ENCODE data around the gene OR4F16. TPM values are rescaled to one million over a fixed set of nuclear protein-coding genes. Genes with fewer than 3 reads are reported as not detected.
"Not testable (repeated sequence)": the region's sequence is repeated elsewhere in the genome, so short reads cannot be mapped to it uniquely, and the experiment has no call there.

The OR4F16 gene
- total RNA-seq (2021; ENCODE audit: unreplicated experiment): not detected
- polyA plus RNA-seq (2012): not detected in 2 replicates
- not detected for Bru-seq, nascent RNA
- not detected for BruChase-seq, experiment 1, labeled RNA remaining after a 6-hour chase
- BruChase-seq, experiment 2, labeled RNA remaining after a 2-hour chase: not detected
- long read RNA-seq: 0 reads

GRCh38 chr1:686554-686953 lies at the start of gene OR4F16:
TSS of gene OR4F16 (minus strand) at chr1:686654. CDS start at chr1:686654, 0 bp downstream.
- H3K4me3 ChIP-seq (replicated peaks in 1 of 2; ENCODE audit: low read depth in 1 of 2, low read length in 2 of 2); H3K9me3 ChIP-seq (ENCODE audit: control insufficient read depth in 1 of 2, insufficient read depth in 1 of 2, low read depth in 1 of 2, low read length in 2 of 2); H2AFZ ChIP-seq (ENCODE audit: low read depth, low read length, poor library complexity, severe bottlenecking); H3K79me2 ChIP-seq (ENCODE audit: insufficient read depth, low read length); intact Hi-C loops (cut with micrococcal nuclease); H3K4me2 ChIP-seq (ENCODE audit: low read length); H3K36me3 ChIP-seq (ENCODE audit: control insufficient read depth in 1 of 2, insufficient read depth in 2 of 2, low read length in 2 of 2); H3K4me1 ChIP-seq (ENCODE audit: control insufficient read depth in 1 of 2, insufficient read depth in 2 of 2, low read length in 2 of 2); BruUV-seq (replicated peaks); DNase-seq (ENCODE audit: low read depth, low spot score); H3K9ac ChIP-seq (ENCODE audit: low read length); CTCF ChIA-PET; POLR2A ChIA-PET; ATAC-seq; H3K27ac ChIP-seq (ENCODE audit: low read depth, low read length); H3K27me3 ChIP-seq (ENCODE audit: insufficient read depth, low read length); H3K9me2 ChIP-seq (ENCODE audit: insufficient read depth); H4K20me1 ChIP-seq (ENCODE audit: insufficient read depth); RAD21 ChIA-PET (ENCODE audit: low non-redundant PET in 1 of 2, low total read pairs in 2 of 2, uncharacterized antibody in 2 of 2, unreplicated experiment in 2 of 2): not testable (repeated sequence)

- H3K9ac ChIP-seq (ENCODE audit: low read length); CTCF ChIA-PET; H3K27me3 ChIP-seq (ENCODE audit: insufficient read depth, low read length); H3K4me1 ChIP-seq (ENCODE audit: control insufficient read depth in 1 of 2, insufficient read depth in 2 of 2, low read length in 2 of 2); H4K20me1 ChIP-seq (ENCODE audit: insufficient read depth); DNase-seq (ENCODE audit: low read depth, low spot score); RAD21 ChIA-PET (ENCODE audit: low non-redundant PET in 1 of 2, low total read pairs in 2 of 2, uncharacterized antibody in 2 of 2, unreplicated experiment in 2 of 2); H3K27ac ChIP-seq (ENCODE audit: low read depth, low read length); H3K4me3 ChIP-seq (replicated peaks in 1 of 2; ENCODE audit: low read depth in 1 of 2, low read length in 2 of 2); H3K9me2 ChIP-seq (ENCODE audit: insufficient read depth); intact Hi-C loops (cut with micrococcal nuclease); BruUV-seq (replicated peaks); ATAC-seq; H3K79me2 ChIP-seq (ENCODE audit: insufficient read depth, low read length); POLR2A ChIA-PET; H3K9me3 ChIP-seq (ENCODE audit: control insufficient read depth in 1 of 2, insufficient read depth in 1 of 2, low read depth in 1 of 2, low read length in 2 of 2); H3K4me2 ChIP-seq (ENCODE audit: low read length); H2AFZ ChIP-seq (ENCODE audit: low read depth, low read length, poor library complexity, severe bottlenecking); H3K36me3 ChIP-seq (ENCODE audit: control insufficient read depth in 1 of 2, insufficient read depth in 2 of 2, low read length in 2 of 2): not testable (repeated sequence)
These were observed 47.2 kb upstream of the OR4F16 start for GRCh38 chr1:733649-734048.

GRCh38 chr1:727040-727439 lies 40.6 kb upstream of the OR4F16 start:
- intact Hi-C loops (cut with micrococcal nuclease); H3K27me3 ChIP-seq (ENCODE audit: insufficient read depth, low read length); H3K27ac ChIP-seq (ENCODE audit: low read depth, low read length); H3K9me3 ChIP-seq (ENCODE audit: control insufficient read depth in 1 of 2, insufficient read depth in 1 of 2, low read depth in 1 of 2, low read length in 2 of 2); H3K4me1 ChIP-seq (ENCODE audit: control insufficient read depth in 1 of 2, insufficient read depth in 2 of 2, low read length in 2 of 2); H3K9me2 ChIP-seq (ENCODE audit: insufficient read depth); CTCF ChIA-PET; H3K36me3 ChIP-seq (ENCODE audit: control insufficient read depth in 1 of 2, insufficient read depth in 2 of 2, low read length in 2 of 2); DNase-seq (ENCODE audit: low read depth, low spot score); H3K4me3 ChIP-seq (replicated peaks in 1 of 2; ENCODE audit: low read depth in 1 of 2, low read length in 2 of 2); ATAC-seq; H3K4me2 ChIP-seq (ENCODE audit: low read length); H2AFZ ChIP-seq (ENCODE audit: low read depth, low read length, poor library complexity, severe bottlenecking); RAD21 ChIA-PET (ENCODE audit: low non-redundant PET in 1 of 2, low total read pairs in 2 of 2, uncharacterized antibody in 2 of 2, unreplicated experiment in 2 of 2); POLR2A ChIA-PET; BruUV-seq (replicated peaks); H4K20me1 ChIP-seq (ENCODE audit: insufficient read depth); H3K9ac ChIP-seq (ENCODE audit: low read length); H3K79me2 ChIP-seq (ENCODE audit: insufficient read depth, low read length): not testable (repeated sequence)

Other genes with a start within 250 kb of the OR4F16 start
- not detected for gene OR4F29, start 235.0 kb downstream of the OR4F16 start, total RNA-seq (2021; ENCODE audit: unreplicated experiment)
- 11.5 TPM for gene SAMD11, start 237.3 kb upstream of the OR4F16 start, total RNA-seq (2021; ENCODE audit: unreplicated experiment)

Measured in HCT116 (cell line).